HEK293T (cell line): ENCODE measurements around the gene SSBP2.

ENCODE experiments used
- CTCF ChIA-PET: fragments of 350-600 bp; formaldehyde crosslinking; extraction: SDS; loops from one replicate; lab custom pipeline; 2021; ENCODE audit warnings: antibody characterized with exemption, inconsistent platforms; lab: Yijun Ruan, JAX
- POLR2A ChIA-PET: fragments of 350-600 bp; formaldehyde crosslinking; extraction: SDS; loops from one replicate; lab custom pipeline; 2020; ENCODE audit warnings: antibody characterized with exemption, inconsistent platforms; lab: Yijun Ruan, JAX
- DNase-seq: peaks from one replicate; pipeline ENCODE4 v3.0.0; 2012; ENCODE audit warnings: mixed read lengths; ENCODE audit errors: extremely low spot score
- ARNT ChIP-seq: fragments of 450-650 bp; IDR thresholded peaks from 2 replicates; pipeline ENCODE4 v1.6.1; 2017; ENCODE audit warnings: mild to moderate bottlenecking
- BHLHE40 ChIP-seq: fragments of 450-650 bp; IDR thresholded peaks from 2 replicates; pipeline ENCODE4 v1.6.1; 2016; ENCODE audit warnings: mild to moderate bottlenecking, moderate library complexity, borderline replicate concordance
- CTBP1 ChIP-seq: fragments of 450-650 bp; IDR thresholded peaks from 2 replicates; pipeline ENCODE4 v1.6.1; 2016; ENCODE audit warnings: borderline replicate concordance
- ELF4 ChIP-seq: fragments of 450-650 bp; IDR thresholded peaks from 2 replicates; pipeline ENCODE4 v1.6.1; 2017; ENCODE audit warnings: antibody characterized with exemption
- FOXA1 ChIP-seq: fragments of 450-650 bp; IDR thresholded peaks from 2 replicates; pipeline ENCODE4 v1.6.1; 2016; ENCODE audit warnings: mild to moderate bottlenecking
- FOXK2 ChIP-seq: fragments of 450-650 bp; IDR thresholded peaks from 2 replicates; pipeline ENCODE4 v1.6.1; 2016; ENCODE audit warnings: mild to moderate bottlenecking
- FOXM1 ChIP-seq: fragments of 450-650 bp; IDR thresholded peaks from 2 replicates; pipeline ENCODE4 v1.6.1; 2017; ENCODE audit warnings: mild to moderate bottlenecking, borderline replicate concordance
- HDGF ChIP-seq: fragments of 450-650 bp; IDR thresholded peaks from 2 replicates; pipeline ENCODE4 v1.6.1; 2017; ENCODE audit warnings: antibody characterized with exemption, borderline replicate concordance
- L3MBTL2 ChIP-seq: fragments of 450-650 bp; conservative IDR thresholded peaks from 2 replicates; pipeline ENCODE4 v1.6.1; 2016; ENCODE audit warnings: mild to moderate bottlenecking
- LEF1 ChIP-seq: fragments of 450-650 bp; IDR thresholded peaks from 2 replicates; pipeline ENCODE4 v1.6.1; 2017; ENCODE audit warnings: mild to moderate bottlenecking, borderline replicate concordance
- NFRKB ChIP-seq: fragments of 450-650 bp; IDR thresholded peaks from 2 replicates; pipeline ENCODE4 v1.6.1; 2016; ENCODE audit warnings: mild to moderate bottlenecking, moderate library complexity
- PKNOX1 ChIP-seq: fragments of 450-650 bp; IDR thresholded peaks from 2 replicates; pipeline ENCODE4 v1.6.1; 2016
- SP1 ChIP-seq: fragments of 450-650 bp; IDR thresholded peaks from 2 replicates; pipeline ENCODE4 v1.6.1; 2017
- SUZ12 ChIP-seq: fragments of 450-650 bp; IDR thresholded peaks from 2 replicates; pipeline ENCODE4 v1.6.1; 2016; ENCODE audit warnings: mild to moderate bottlenecking
- TARDBP ChIP-seq: fragments of 450-650 bp; IDR thresholded peaks from 2 replicates; pipeline ENCODE4 v1.6.1; 2016
- ZNF384 ChIP-seq: fragments of 450-650 bp; IDR thresholded peaks from 2 replicates; pipeline ENCODE4 v1.6.1; 2016

The SSBP2 gene

DNA sequence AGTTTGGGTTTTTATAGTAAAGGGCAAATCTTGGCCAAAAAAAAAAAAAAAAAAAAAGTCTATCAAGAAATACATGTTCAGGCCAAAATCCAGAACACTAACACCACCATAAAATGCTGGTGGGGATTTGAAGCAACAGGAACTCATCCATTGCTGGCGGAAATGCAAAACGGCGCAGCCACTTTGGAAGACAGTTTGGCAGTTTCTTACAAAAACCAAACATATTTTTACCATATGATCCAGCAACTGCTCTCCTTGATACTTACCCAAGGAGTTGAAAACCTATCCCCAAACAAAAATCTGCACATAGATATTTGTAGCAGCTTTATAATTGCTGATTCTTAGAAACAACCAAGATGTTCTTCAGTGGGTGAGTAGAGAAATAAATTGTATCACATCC lies 203.9 kb downstream of the SSBP2 start:
- ChIA-PET POLR2A (no interaction called here), CTCF (no interaction called here)
- no peak for DNase-seq
- TF ChIP-seq ZNF384 (no peak), PKNOX1 (no peak), SUZ12 (no peak), CTBP1 (no peak), HDGF (no peak), SP1 (no peak), ELF4 (no peak), ARNT (no peak), LEF1 (no peak), L3MBTL2 (no peak), FOXM1 (no peak), FOXK2 (no peak), BHLHE40 (no peak), TARDBP (no peak)

DNA sequence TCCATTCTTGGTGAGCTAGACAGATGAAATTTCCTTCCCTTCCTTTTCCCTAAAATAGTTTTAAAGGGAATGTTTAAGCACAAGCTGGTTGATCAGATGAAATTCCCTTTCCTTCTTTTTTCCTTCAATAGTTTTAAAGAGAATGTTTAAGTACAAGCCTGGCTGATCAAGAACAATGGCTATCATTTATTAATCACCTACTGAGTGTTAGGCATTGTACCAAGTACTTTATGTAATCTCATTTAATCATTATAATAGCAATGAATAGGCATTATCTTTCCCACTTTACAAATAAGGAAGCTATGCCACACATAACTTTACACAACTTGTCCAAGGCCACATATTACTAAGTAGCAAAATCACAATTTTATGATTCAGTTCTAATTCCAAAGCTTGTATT lies 205.0 kb downstream of the SSBP2 start:
- DNase-seq = no peak
- ChIA-PET POLR2A (no interaction called here), CTCF (no interaction called here)

GRCh38 chr5:81544351-81545018 lies 206.4 kb downstream of the SSBP2 start:
- no peak for DNase-seq
- POLR2A ChIA-PET = no interaction called here
- CTCF ChIA-PET = no interaction called here
- TF ChIP-seq ZNF384 = no peak

More for the DNA sequence above, 205.0 kb downstream of the SSBP2 start:
- TF ChIP-seq TARDBP = no peak

GRCh38 chr5:81542242-81542641 lies 208.7 kb downstream of the SSBP2 start:
- no peak for DNase-seq
- ChIA-PET CTCF (no interaction called here), POLR2A (no interaction called here)
- no peak for TF ChIP-seq CTBP1
- TF ChIP-seq SUZ12 = no peak
- TF ChIP-seq HDGF = no peak
- peak; percentile 54 for TF ChIP-seq PKNOX1

DNA sequence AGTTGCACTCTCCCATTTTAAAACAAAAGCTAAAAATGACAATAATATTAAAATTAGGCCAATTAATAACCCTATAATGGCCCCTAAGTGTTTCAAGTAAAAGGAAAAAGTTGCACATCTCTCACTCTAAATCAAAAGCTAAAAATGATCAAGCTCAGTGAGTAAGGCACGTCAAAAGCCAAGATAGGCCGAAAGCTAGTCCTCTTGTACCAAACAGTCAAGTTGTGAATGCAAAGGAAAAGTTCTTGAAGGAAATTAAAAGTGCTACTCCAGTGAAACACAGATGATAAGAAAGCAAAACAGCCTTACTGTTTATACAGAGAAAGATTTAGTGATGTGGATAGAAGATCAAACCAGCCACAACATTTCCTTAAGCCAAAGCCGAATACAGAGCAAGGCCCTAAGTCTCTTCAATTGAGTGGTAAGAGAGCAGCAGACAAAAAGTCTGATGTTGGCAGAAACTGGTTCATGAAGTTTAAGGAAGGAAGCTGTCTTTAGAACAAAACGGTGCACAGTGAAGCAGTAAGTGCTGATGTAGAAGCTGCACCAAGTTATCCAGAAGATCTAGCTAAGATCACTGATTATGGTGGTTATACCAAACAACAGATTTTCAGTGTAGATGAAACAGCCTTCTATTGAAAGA lies 212.9 kb downstream of the SSBP2 start:
- CTCF ChIA-PET = interaction anchor here (1.0 kb wide), 1 partner anchor 301 kb away, joined by 4 read pairs; no protein-coding TSS in a partner anchor
- no peak for DNase-seq

DNA sequence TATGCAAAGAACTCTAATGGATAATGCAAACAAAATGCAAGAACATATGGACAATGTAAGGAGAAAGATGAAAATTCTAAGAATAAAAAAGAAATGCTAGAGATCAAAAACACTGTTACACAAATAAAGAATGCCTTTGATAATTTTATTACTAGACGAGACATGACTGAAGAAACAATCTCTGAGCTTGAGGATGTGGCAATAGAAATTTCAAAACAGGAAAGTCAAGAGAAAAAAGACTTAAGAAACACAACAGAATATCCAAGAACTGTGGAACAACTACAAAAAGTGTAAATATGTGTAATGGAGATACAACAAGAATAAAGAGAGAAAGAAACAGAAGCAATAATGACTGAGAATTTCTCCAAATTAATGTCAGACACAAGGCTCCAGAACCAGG lies 216.5 kb downstream of the SSBP2 start:
- no peak for DNase-seq
- POLR2A ChIA-PET = no interaction called here
- TF ChIP-seq TARDBP = no peak
- TF ChIP-seq PKNOX1 = no peak
- TF ChIP-seq L3MBTL2 = no peak
- TF ChIP-seq SP1 = no peak
- no peak for TF ChIP-seq FOXA1
- no peak for TF ChIP-seq NFRKB
- TF ChIP-seq FOXM1 = no peak
- TF ChIP-seq ELF4 = no peak
- TF ChIP-seq ZNF384 = no peak
- TF ChIP-seq ARNT = no peak
- TF ChIP-seq SUZ12 = no peak
- CTCF ChIA-PET = no interaction called here

More for the DNA sequence above, 212.9 kb downstream of the SSBP2 start:
- TF ChIP-seq HDGF = no peak
- no peak for TF ChIP-seq LEF1
- POLR2A ChIA-PET = no interaction called here

GRCh38 chr5:81533629-81534405 lies 217.1 kb downstream of the SSBP2 start:
- TF ChIP-seq TARDBP (no peak), SUZ12 (no peak), SP1 (no peak), L3MBTL2 (no peak), LEF1 (no peak), BHLHE40 (no peak), ZNF384 (no peak), FOXM1 (no peak)
- ChIA-PET POLR2A (no interaction called here), CTCF (no interaction called here)
- DNase-seq = no peak
